GM21423 (cell line): ENCODE measurements around the gene DCHS2.
A peak's percentile ranks its signal among the peaks of the same experiment; 100 is the strongest.

Experiments used
- ATAC-seq: cut with Tn5 transposase; IDR thresholded peaks from one replicate; pipeline ENCODE4 v1.9.1; 2021; ENCODE audit warnings: mild to moderate bottlenecking, moderate library complexity; ENCODE audit not compliant: unreplicated experiment

Gene DCHS2

DNA sequence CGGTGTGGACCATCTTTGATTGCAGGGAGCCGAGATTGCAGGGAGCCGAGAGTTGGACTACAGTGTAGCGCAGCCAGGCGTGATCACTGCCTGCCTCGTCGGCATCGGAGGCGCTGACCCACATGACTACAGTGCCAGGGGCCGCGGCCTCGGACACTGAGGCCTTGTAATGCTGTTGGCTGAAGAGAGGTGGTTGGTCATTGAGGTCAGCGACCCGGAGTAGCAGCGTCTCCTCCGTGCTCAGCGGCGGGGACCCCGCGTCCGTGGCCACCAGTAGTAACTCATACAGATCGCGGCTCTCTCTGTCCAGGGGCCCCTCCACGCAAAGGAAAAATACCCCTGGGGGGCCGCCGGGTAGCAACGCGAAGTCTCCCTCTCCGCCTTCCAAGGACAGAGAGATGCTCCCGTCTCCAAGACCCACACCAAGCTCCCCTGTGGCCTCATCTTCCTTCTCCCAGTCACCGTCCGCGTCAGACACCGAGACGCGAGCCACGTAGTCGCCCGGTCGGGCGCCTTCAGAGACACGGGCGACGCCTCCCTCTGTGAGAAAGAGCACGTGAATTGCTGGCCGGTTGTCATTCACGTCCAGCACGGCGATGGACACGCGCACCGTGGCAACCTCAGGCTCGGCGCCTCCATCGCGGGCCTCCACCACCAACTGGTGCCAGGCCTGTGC, 1.9 kb downstream of the DCHS2 start:
- ATAC-seq = no peak

DNA sequence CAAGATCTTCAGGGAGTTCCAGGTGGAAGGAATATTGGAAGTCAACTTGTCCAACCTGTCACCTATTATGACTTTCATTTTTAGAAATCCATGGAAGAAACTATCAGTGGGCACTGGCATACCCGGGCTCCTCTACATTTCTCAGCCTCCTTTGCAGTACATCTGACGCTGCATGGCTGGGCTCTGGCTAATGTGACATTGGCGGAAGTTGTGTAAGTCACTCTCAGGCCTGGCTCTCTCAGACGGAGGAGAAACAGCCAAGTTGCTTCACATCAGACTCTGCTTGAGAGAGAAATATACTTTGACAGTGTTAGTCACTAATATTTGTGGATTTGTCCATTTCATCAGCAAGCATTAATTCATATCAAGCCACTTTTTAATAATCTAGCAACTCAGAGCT, 4.5 kb downstream of the DCHS2 start:
- ATAC-seq = no peak

DNA sequence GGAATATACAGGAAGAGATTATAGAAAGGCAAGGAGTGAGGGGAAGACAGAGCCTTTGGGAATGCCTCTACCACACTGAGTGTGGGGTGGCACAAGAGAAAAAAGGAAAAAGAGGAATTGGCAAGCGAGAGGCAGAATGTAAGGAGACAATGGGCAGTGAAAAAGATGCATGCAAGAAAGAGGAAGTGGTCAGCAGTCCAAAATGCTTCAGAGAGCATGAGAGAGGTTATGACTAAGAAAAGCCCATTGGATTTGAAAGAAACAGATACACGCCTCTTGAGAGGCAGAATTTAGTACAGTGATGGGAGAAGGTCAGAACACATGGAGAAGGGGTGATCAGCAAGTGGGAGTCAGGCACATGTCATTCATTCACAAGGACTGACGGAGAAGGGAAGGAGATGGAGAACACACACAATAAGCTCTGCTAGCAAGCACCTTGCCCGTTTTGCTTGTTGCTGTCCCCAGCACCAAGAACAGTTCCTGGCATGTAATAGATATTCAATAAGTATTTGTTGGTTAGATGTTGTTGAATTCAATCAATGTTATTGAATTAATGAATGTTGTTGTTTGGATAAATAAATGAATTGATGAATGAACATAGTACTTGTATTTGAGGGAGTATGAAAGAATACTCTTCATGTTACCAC, 6.3 kb downstream of the DCHS2 start:
- ATAC-seq = peak; percentile 99

DNA sequence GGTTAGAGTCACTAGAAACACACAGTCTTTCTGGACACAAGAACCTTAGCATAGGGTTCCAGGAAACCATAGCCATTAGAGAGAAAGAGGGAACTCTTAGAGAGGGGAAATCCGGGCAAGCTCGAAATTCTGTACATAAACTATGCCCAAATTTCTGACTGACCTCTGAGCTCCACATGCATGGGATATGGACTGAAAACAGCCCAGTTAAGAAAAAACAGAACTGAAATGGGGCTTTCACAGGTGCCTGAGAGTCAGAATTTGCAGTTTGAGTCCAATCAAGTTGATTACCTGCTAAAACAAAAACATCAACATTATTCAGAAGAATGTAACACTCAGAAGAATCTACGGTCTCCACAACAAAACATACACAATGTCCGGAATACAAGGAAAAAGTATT, 13.1 kb downstream of the DCHS2 start:
- peak; percentile 20 for ATAC-seq

DNA sequence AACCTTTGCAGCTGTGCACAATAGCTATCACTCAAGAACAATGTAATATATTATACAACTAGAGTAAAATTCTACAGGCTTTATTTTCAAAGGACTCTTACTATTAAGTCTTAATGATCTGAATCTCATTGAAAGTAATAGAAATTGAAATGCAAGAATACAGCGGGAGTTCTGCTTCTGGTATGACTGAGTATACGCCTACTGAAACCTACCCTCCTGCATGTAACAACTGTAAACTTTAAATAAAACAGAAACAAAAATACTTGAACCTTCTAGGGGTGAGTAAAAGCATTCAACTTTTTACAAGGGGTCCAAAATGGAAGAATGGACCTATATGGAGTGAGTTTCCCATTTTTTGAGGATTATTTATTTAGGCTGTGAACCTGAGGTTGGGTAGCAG, 13.5 kb downstream of the DCHS2 start:
- ATAC-seq = peak; percentile 70

DNA sequence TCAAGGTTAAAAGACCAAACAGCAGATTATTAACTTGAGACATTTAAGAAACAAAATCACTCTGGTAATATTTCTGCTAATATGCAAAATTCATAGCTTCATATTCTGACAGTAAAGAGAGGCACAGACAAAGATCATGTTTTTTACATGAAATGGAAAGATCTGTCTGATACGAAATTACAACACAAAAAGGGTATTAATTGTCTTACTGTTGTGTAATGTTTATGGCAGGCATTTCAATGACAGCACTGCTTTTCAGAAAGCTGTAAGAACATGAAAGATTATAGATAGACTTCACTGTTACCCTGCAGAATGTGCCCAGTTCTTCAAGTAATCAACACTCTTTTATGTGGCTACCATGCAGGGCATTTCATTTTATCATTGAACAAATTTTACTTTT, 15.4 kb downstream of the DCHS2 start:
- ATAC-seq = no peak

DNA sequence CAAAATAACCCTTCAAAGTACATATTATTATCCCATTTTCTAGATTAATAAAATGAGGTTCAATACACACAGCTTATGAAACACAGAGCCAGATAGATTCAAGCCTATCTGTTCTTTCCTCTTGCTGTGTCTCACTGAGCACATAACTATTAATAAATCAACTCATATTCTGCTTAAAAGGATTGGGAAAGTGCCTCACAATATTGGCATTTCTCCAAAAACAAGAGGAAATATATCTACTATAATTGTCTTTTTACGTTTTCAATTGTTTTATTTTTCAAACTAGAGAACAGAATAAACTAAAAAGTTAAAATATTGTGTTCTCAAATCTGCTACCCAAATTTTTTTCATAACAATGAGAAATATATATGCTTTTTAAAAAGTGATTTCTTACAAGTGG, 15.8 kb downstream of the DCHS2 start:
- no peak for ATAC-seq

DNA sequence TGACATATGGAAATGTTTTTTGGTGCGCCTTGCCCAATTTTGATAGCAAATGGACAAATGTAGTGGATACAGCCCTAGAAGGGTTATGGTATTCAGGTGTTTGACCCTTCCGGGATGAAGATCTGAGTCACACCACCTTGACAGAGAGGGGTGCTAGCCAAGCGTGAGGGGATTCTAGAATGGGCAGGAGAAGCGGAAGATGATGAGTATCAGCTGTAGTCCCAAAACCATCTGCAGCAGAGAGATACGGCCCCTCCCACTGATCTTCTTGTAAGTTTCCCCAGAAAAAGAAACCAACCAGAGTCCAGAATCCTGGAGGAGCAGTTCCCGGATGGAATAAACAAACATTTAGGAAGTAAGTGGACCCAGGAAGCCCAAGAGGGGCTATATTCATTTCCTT, 18.1 kb downstream of the DCHS2 start:
- no peak for ATAC-seq

DNA sequence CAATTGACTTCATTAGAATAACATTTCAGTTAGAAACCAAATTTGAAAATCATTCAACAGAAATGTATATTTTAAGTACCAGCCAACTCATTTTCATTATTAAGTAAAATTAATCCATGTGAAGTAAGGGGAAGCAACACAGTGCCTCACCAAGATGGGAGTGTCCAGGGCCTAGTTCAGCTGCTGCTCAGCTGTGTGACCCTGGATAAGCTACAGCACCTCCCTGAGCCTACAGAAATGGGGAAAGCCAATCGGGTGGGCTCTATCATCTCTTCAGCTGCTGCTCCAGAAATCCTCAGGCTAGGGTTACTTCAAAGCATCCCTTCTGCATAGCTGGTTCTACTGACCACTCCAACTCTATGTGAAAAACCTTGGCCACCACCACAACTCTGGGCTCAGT, 18.7 kb downstream of the DCHS2 start:
- no peak for ATAC-seq

DNA sequence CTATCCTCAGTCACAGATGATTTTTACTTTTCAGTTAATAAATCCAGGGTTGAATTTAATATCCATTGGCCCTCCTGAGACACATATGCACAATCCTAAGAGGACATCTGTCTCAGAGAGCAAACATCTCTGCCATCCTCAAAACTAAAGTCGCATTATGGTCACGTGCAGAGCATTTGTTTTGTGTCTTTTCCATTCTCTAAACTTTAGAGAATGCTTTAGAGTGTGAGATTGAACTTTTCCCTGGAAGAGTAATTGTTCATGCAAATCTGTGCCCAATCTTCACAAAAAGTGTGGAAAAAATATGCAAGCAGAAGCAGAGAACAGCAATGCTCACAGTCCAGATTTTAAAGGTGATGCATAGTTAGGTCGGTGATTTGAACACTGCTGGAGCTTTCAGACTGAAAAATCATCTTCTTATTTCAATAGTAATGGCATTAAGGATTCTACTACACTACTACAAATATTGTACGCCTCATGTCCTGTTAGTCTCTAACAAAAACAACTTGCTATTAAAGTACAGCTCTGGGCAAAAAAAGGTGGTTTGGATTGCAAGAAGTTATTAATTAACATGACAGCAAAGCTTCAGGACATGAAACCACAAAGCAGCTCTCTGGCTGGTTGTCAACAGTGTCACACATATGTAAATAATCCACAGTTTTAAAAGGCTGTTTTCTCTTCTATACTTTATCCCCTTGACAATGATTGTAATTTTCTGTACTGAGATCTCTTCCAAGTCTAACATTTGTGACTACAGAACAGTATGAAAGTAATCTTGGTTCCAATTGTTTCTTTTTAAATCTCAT, 19.9 kb downstream of the DCHS2 start:
- peak; percentile 84 for ATAC-seq

DNA sequence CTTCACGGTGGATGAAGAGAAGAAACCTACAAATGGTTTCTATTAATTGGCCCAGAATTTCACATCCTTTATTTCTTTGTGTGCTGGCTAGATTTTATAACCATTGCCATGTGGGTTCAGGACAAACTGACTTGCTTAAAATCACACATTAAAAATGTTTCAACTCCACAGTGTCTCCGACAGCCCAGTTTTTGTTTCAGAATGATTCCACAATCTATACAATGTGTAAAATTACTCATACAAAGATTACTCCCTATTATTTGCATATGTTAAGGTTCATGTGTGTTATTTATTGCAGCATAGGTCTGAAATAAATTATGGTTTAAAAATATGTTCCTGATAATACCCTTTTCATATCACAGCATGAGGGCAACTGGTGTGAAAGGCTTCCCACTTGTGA, 20.6 kb downstream of the DCHS2 start:
- ATAC-seq = peak; percentile 62

DNA sequence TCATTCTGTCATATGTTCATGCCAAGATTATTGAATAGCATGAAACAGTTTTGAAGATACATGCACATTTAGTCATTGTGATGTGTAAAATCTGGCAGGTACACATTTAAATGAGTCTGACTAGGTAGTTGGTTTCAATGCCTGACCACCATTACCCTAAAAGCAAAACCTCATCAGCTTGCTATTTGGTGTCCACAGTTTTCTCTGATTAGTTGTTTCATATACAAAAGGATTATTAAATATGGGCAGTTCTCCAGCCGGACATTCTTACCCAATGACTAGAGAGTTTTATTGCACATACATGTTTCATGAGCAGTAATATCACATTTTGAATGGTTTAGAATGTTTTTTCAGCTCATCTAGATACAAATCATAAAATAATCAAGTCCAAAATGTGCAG, 23.7 kb downstream of the DCHS2 start:
- no peak for ATAC-seq

DNA sequence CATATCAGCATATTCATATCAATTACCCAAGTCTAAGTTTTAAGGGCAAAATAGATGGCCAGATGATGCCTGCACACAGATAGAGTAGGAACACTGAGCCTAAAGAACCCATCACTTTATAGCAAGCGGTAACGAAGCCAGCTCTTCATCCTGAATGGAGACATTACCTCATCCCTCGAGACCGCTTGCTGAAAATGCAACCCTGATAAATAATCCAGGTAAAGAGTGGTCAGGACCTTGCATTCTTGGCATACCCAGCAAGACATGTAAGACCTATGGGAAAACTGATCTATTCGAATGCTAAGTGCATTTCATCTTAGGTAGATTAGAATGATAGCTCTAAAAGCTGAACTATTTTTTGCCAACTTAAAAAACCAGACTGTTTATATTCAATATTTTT, 25.3 kb downstream of the DCHS2 start:
- ATAC-seq = no peak

DNA sequence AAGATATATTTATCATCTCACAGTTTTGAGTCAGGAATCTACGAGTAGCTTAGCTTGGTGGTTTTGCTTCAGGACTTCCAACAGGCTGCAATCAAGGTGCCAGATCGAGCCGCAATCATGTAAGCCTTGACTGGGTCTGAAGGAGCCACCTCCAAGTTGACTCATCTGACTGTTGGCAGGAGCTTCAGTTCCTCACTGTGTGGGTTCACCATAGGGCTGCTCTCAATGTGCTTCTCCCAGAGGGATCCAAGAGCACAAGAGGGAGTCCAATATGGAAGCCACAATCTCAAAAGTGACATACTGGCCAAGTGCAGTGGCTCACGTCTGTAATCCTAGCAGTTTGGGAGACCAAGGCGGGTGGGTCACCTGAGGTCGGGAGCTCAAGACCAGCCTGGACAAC, 26.5 kb downstream of the DCHS2 start:
- ATAC-seq = no peak

DNA sequence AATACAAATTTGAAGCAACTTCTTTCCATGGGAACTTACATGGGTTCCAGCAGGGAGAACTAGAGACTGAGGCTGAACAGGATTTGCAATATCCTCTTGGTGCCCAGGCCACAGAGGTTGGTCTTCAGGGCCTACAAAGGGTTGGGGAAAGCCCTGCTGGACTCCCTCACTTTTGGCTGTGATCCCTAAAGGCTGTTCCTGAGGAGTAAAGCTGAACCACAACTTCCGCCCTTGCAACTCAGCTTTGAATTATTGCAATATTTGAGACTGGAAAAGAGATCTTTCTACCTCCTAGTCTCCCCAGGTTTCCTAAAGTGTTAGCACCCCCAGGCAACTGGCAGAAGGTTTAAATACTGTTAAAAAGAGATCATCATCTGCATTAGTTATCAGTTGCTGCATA, 26.9 kb downstream of the DCHS2 start:
- no peak for ATAC-seq

DNA sequence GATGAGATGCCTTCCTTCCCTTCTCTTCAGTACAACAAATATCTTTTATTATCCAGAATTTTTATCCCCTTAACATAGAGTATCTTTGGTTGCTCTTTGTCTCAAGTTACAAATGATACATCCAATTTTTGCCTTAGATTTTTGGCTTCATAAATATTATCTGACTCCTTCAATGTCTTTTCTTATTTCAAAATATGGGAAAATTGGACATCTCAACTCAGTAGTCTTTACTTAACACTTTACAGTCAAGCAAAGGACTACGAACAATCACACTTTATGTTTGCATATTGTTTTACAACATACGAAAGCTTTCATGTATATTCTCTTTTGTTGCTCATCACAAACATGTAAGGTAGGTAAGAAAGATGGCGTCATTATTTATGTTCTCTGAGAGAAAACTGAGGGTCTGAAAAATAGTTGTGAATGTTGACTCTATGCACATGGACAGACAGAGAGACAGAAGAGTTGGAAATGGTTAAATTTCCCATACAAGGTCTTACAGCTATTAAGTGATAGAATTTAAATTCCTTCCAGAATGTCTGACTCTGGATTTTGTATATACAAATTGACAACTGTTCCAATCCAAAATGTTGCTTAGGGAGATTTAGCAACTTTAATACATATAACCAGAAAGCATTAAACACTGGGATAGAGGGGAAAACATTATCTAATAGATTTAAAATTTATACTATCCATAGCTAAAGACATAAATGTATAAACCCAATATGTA, 29.4 kb downstream of the DCHS2 start:
- no peak for ATAC-seq

DNA sequence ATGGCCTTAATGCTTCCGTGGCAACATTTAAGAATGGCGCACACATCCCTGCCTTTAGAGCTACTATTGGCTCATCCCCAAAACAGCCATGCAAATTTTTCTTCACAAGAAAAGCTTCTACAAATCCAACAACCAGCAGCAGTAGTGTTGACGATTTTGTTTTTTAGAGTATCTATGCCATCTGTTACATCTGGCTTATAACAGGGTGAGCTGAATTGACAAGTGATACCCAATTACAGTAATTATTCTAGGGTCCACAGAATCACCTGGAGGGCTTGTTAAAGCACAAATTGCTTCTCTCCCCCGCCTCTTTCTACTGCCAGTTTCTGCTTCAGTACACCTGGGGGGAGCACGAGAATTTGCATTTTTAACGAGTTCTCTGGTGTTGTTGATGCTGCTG, 34.1 kb downstream of the DCHS2 start:
- ATAC-seq = no peak

DNA sequence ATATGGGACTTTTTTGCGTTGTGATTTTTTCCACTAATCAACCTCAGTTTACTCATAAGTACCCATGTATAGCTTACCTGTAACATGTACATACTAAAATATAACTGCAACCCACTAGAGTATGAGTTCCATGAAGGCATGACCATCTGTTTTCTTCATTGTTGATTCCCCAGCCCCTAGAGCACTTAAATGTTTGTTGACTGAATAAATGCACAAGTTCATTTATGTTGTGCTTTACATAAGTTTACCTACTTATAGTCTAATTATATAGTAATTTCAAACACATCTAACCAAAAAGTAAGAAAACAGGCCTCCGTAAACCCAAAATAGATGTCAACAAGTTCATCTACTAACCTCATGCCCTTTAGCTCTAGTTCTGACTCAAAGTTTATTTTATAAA, 34.7 kb downstream of the DCHS2 start:
- no peak for ATAC-seq

DNA sequence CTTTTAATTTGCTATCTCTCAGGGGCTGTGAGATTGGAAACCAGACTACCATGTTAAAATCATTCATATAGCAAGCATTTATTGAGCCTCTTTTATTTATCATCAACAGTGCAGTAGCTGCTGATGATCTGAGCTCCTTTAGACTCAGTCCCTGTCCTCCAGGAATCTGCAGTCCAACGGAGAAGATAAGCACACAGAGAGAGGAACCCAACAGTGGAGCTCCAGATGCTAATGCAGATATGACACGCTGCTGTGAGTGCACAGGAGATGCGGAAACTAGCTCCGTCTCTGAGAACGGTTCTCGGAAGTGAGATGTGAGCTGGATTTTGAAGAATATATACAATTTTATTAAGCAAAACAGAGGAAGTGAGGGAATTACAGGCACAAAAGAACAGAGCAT, 35.4 kb downstream of the DCHS2 start:
- no peak for ATAC-seq

DNA sequence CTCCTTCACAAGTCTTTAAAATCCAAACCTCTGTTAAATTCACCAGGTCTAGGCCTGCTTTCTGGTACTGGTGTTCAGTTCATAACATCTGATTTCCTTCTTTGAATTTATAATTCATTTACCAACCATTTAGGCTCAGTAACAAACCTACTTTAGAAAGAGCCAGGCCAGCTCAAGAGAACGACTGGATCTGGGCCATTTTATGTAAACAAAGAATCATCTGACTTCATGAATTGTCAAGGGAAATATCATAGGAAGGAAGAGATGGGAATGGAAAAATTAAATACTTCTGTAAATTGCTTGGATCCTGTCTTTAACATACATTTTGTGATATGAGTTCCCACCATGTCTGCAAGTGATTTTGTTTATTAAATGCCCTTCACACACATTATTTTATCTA, 36.5 kb downstream of the DCHS2 start:
- no peak for ATAC-seq

DNA sequence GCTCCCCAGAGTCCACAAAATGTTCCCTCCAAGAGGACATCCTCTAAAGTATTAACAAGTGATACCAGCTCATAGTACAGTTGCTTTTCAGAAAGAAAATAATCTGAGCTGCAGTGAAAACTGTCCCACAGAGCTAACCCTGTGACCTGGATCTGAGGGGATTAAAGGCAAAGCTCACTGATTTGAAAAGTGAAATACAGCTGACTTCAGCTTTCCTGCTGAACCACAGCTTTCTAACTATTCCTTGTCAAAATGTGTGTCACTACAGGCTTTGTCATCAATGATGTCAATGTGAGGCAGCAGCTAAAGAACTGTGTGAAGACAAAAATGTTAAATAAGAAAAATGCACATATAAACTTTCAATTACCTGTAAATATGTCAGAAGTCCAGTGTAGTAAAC, 36.9 kb downstream of the DCHS2 start:
- ATAC-seq = no peak
